ENCODE measurements around the gene ZBTB7A.

ZBTB7A gene

GRCh38 chr19:4057931-4058692, 8.6 kb downstream of the ZBTB7A start:
- peak overlapping the region; percentile 98 for H3K27ac ChIP-seq
- no peak for TF ChIP-seq CTCF (IDR thresholded peaks at IDR 0.05; ENCODE audit: low read depth, low read length)
- no peaks in the 10 kb centered on the region for H3K27me3 ChIP-seq (ENCODE audit: insufficient read depth, low read depth, severe bottlenecking)
- H3K4me3 ChIP-seq (ENCODE audit: low read depth, low read length), result peak overlapping the region; percentile 40
- peaks cover 64% of the 10 kb centered on the region for H3K36me3 ChIP-seq
- peak; percentile 78 for DNase-seq
- H3K9me3 ChIP-seq (ENCODE audit: severe bottlenecking), result no peaks in the 10 kb centered on the region

- no peak overlapping the region for H3K4me3 ChIP-seq (ENCODE audit: low read depth, low read length)
- DNase-seq, result no peak
- TF ChIP-seq CTCF (IDR thresholded peaks at IDR 0.05; ENCODE audit: low read depth, low read length), result no peak
- H3K9me3 ChIP-seq (ENCODE audit: severe bottlenecking), result no peaks in the 10 kb centered on the region
- H3K36me3 ChIP-seq, result peaks cover 70% of the 10 kb centered on the region
- no peak overlapping the region for H3K27ac ChIP-seq
- H3K27me3 ChIP-seq (ENCODE audit: insufficient read depth, low read depth, severe bottlenecking), result no peaks in the 10 kb centered on the region
Measured at GRCh38 chr19:4055209-4055552, 11.5 kb downstream of the ZBTB7A start.

- no peak for DNase-seq
- H3K27me3 ChIP-seq (ENCODE audit: insufficient read depth, low read depth, severe bottlenecking), result no peaks in the 10 kb centered on the region
- H3K36me3 ChIP-seq, result peaks cover 73% of the 10 kb centered on the region
- no peak overlapping the region for H3K4me3 ChIP-seq (ENCODE audit: low read depth, low read length)
- no peaks in the 10 kb centered on the region for H3K9me3 ChIP-seq (ENCODE audit: severe bottlenecking)
- no peak overlapping the region for H3K27ac ChIP-seq
- no peak for TF ChIP-seq CTCF (IDR thresholded peaks at IDR 0.05; ENCODE audit: low read depth, low read length)
Measured at GRCh38 chr19:4054441-4055208, 12.1 kb downstream of the ZBTB7A start.

GRCh38 chr19:4053423-4054324, 13.0 kb downstream of the ZBTB7A start:
- Histone ChIP-seq H3K27me3 (ENCODE audit: insufficient read depth, low read depth, severe bottlenecking) (no peaks in the 10 kb centered on the region), H3K36me3 (peaks cover 79% of the 10 kb centered on the region), H3K27ac (no peak overlapping the region), H3K9me3 (ENCODE audit: severe bottlenecking) (no peaks in the 10 kb centered on the region), H3K4me3 (ENCODE audit: low read depth, low read length) (no peak overlapping the region)
- no peak for TF ChIP-seq CTCF (IDR thresholded peaks at IDR 0.05; ENCODE audit: low read depth, low read length)
- no peak for DNase-seq

GRCh38 chr19:4052993-4053422, 13.7 kb downstream of the ZBTB7A start:
- Histone ChIP-seq H3K27ac (no peak overlapping the region), H3K9me3 (ENCODE audit: severe bottlenecking) (no peaks in the 10 kb centered on the region), H3K4me3 (ENCODE audit: low read depth, low read length) (no peak overlapping the region), H3K27me3 (ENCODE audit: insufficient read depth, low read depth, severe bottlenecking) (no peaks in the 10 kb centered on the region), H3K36me3 (peaks cover 84% of the 10 kb centered on the region)
- DNase-seq, result no peak
- TF ChIP-seq CTCF (IDR thresholded peaks at IDR 0.05; ENCODE audit: low read depth, low read length), result no peak
